Renal cortex interstitium (tissue), 11 donors: ENCODE results near the gene MACROD2. TPM values are rescaled to one million over a fixed set of nuclear protein-coding genes. Genes with fewer than 3 reads are reported as not detected.

ENCODE experiments used
- DNase-seq, 11 donors: peaks; one replicate each; pipeline ENCODE4 v3.0.0-alpha.2; 2013; ENCODE audit warnings: low read depth in 9 of 11, low spot score in 4 of 11; ENCODE audit errors: extremely low read depth in 1 of 11
- polyA plus RNA-seq, 3 donors: library from polyadenylated mRNA; unstranded; fragments of 120-200 nt; gene quantifications; one replicate each; pipeline ENCODE4 v1.2.1, GENCODE V29; 2013; ENCODE audit not compliant: insufficient read length in 3 of 3

The MACROD2 gene
- polyA plus RNA-seq, 3 donors: 12.2 to 14.6 (median 14.0) TPM

GRCh38 chr20:14521436-14521835 is 526.1 kb downstream of the MACROD2 start:
- DNase-seq: no peak

- DNase-seq: no peak
Observed at GRCh38 chr20:14522595-14522994, 527.3 kb downstream of the MACROD2 start.

- DNase-seq: no peak
Observed at GRCh38 chr20:14523090-14523489, 527.8 kb downstream of the MACROD2 start.

GRCh38 chr20:14525426-14525825 is 530.1 kb downstream of the MACROD2 start:
- no peak for DNase-seq

GRCh38 chr20:14526891-14527290 is 531.6 kb downstream of the MACROD2 start:
- no peak for DNase-seq

GRCh38 chr20:14531786-14532185 is 536.5 kb downstream of the MACROD2 start:
- DNase-seq: no peak

GRCh38 chr20:14536738-14537137 is 541.4 kb downstream of the MACROD2 start:
- DNase-seq: no peak

GRCh38 chr20:14538433-14538832 is 543.1 kb downstream of the MACROD2 start:
- DNase-seq: no peak

GRCh38 chr20:14543040-14543439 is 547.7 kb downstream of the MACROD2 start:
- no peak for DNase-seq

GRCh38 chr20:14544688-14545087 is 549.4 kb downstream of the MACROD2 start:
- DNase-seq: no peak

- no peak for DNase-seq
Observed at GRCh38 chr20:14550655-14551054, 555.3 kb downstream of the MACROD2 start.

- DNase-seq: no peak
Observed at GRCh38 chr20:14553774-14554534, 558.6 kb downstream of the MACROD2 start.

- DNase-seq: no peak
Observed at GRCh38 chr20:14555676-14556075, 560.4 kb downstream of the MACROD2 start.

GRCh38 chr20:14556206-14556605 is 560.9 kb downstream of the MACROD2 start:
- DNase-seq: no peak

GRCh38 chr20:14559612-14560011 is 564.3 kb downstream of the MACROD2 start:
- DNase-seq: no peak

GRCh38 chr20:14561741-14562221 is 566.5 kb downstream of the MACROD2 start:
- no peak for DNase-seq

GRCh38 chr20:14562981-14563380 is 567.7 kb downstream of the MACROD2 start:
- DNase-seq: peak in 1 of 11 donors; percentile 27

- no peak for DNase-seq
Observed at GRCh38 chr20:14566505-14566904, 571.2 kb downstream of the MACROD2 start.

- DNase-seq: no peak
Observed at GRCh38 chr20:14568225-14568624, 572.9 kb downstream of the MACROD2 start.

- DNase-seq: no peak
Observed at GRCh38 chr20:14568701-14569100, 573.4 kb downstream of the MACROD2 start.

- no peak for DNase-seq
Observed at GRCh38 chr20:14569641-14570040, 574.3 kb downstream of the MACROD2 start.
